GM21619 (cell line): ENCODE data around the gene CDKN2AIP.

Source experiments
- ATAC-seq: cut with Tn5 transposase; IDR thresholded peaks from one replicate; pipeline ENCODE4 v1.9.1; 2021; ENCODE audit not compliant: unreplicated experiment

The CDKN2AIP gene

GRCh38 chr4:183485411-183486160 lies 41.1 kb downstream of the CDKN2AIP start:
- ATAC-seq: no peak

- no peak for ATAC-seq
Measured at GRCh38 chr4:183492791-183493222, 48.4 kb downstream of the CDKN2AIP start.

- ATAC-seq: no peak
Measured at GRCh38 chr4:183493246-183493645, 48.8 kb downstream of the CDKN2AIP start.

GRCh38 chr4:183495184-183495583 lies 50.7 kb downstream of the CDKN2AIP start:
- ATAC-seq: no peak
